ENCODE data around the gene AURKAIP1. TPM values are rescaled to one million over a fixed set of nuclear protein-coding genes. Genes with fewer than 3 reads are reported as not detected.
A peak's percentile ranks its signal among the peaks of the same experiment; 100 is the strongest.

AURKAIP1 gene
- total RNA-seq, 1 experiment from 2014 or later, result 823 TPM

- Histone ChIP-seq H3K27ac (ENCODE audit: low read length) (no peak overlapping the region), H3K9me3 (ENCODE audit: low read length) (0 out of 2 replicates have a peak, but pooled peaks cover 3% of the 10 kb centered on the region), H3F3A (ENCODE audit: low read length, unreplicated experiment) (peaks cover 9% of the 10 kb centered on the region), H4K20me1 (ENCODE audit: low read length) (no peaks in the 10 kb centered on the region), H3K9ac (ENCODE audit: low read length) (no peak overlapping the region), H2AFZ (ENCODE audit: low read length) (no peak overlapping the region), H3K4me2 (ENCODE audit: low read length) (peak overlapping the region; percentile 13; the same call in 1 of the 2 replicates), H3K27me3 (ENCODE audit: low read length) (no peaks in the 10 kb centered on the region), H3K79me2 (ENCODE audit: low read length) (peaks cover 35% of the 10 kb centered on the region), H3K36me3 (ENCODE audit: low read depth, low read length) (peaks cover 10% of the 10 kb centered on the region; the same call in 1 of the 2 replicates), H3K4me3 (ENCODE audit: low read length) (no peak overlapping the region), H3K9me2 (replicated peaks; ENCODE audit: low read length) (no peaks in the 10 kb centered on the region), H3K4me1 (ENCODE audit: insufficient read depth, low read length) (peaks cover 20% of the 10 kb centered on the region)
- ChIA-PET CTCF (no interaction called here), POLR2A (ENCODE audit: unreplicated experiment) (no interaction called here)
- intact Hi-C loops (cut with micrococcal nuclease), result no loop called here
- ATAC-seq (peak; percentile 25), DNase-seq (peak; percentile 72)
- no TSS peak for BruUV-seq (replicated peaks)
- TF ChIP-seq CTCF (conservative IDR thresholded peaks at IDR 0.05; ENCODE audit: low read depth, low read length) (peak; percentile 96), EZH2phosphoT487 (IDR thresholded peaks at IDR 0.05; ENCODE audit: borderline replicate concordance, low read length) (no peak), EZH2 (IDR thresholded peaks at IDR 0.05; ENCODE audit: low read length, unreplicated experiment) (no peak)
Observed at GRCh38 chr1:1371746-1372711, 3.0 kb downstream of the AURKAIP1 start.

- Histone ChIP-seq H3K4me2 (ENCODE audit: low read length) (no peak overlapping the region), H3K4me1 (ENCODE audit: insufficient read depth, low read length) (peaks cover 20% of the 10 kb centered on the region), H2AFZ (ENCODE audit: low read length) (no peak overlapping the region), H4K20me1 (ENCODE audit: low read length) (no peaks in the 10 kb centered on the region), H3K27me3 (ENCODE audit: low read length) (no peaks in the 10 kb centered on the region), H3F3A (ENCODE audit: low read length, unreplicated experiment) (peaks cover 5% of the 10 kb centered on the region), H3K9me3 (ENCODE audit: low read length) (peaks cover 10% of the 10 kb centered on the region; the same call in 1 of the 2 replicates), H3K27ac (ENCODE audit: low read length) (no peak overlapping the region), H3K36me3 (ENCODE audit: low read depth, low read length) (peaks cover 10% of the 10 kb centered on the region; the same call in 1 of the 2 replicates), H3K9me2 (replicated peaks; ENCODE audit: low read length) (no peaks in the 10 kb centered on the region), H3K9ac (ENCODE audit: low read length) (no peak overlapping the region), H3K4me3 (ENCODE audit: low read length) (no peak overlapping the region), H3K79me2 (ENCODE audit: low read length) (peaks cover 35% of the 10 kb centered on the region)
- no TSS peak for BruUV-seq (replicated peaks)
- ChIA-PET CTCF (no interaction called here), POLR2A (ENCODE audit: unreplicated experiment) (no interaction called here)
- ATAC-seq, result no peak
- no peak for DNase-seq
- intact Hi-C loops (cut with micrococcal nuclease), result no loop called here
- TF ChIP-seq EZH2 (IDR thresholded peaks at IDR 0.05; ENCODE audit: low read length, unreplicated experiment), result no peak
- TF ChIP-seq EZH2phosphoT487 (IDR thresholded peaks at IDR 0.05; ENCODE audit: borderline replicate concordance, low read length), result no peak
- TF ChIP-seq CTCF (conservative IDR thresholded peaks at IDR 0.05; ENCODE audit: low read depth, low read length), result no peak
Observed at GRCh38 chr1:1371364-1371745, 3.7 kb downstream of the AURKAIP1 start.
